ENCODE data around the gene SMYD1. TPM values are rescaled to one million over a fixed set of nuclear protein-coding genes. Genes with fewer than 3 reads are reported as not detected.

The SMYD1 gene
- total RNA-seq, 1 donor from 2014 or later: not detected

GRCh38 chr2:88096708-88097107, 29.1 kb downstream of the SMYD1 start:
- Mint-ChIP-seq H3K4me3 (no peak overlapping the region), H3K27ac (no peak overlapping the region), H3K27me3 (ENCODE audit: insufficient read depth) (peaks cover 2% of the 10 kb centered on the region), H3K36me3 (ENCODE audit: low read depth) (no peaks in the 10 kb centered on the region), H3K4me1 (ENCODE audit: low read depth) (no peaks in the 10 kb centered on the region), H3K9me3 (no peaks in the 10 kb centered on the region)
- intact Hi-C loops (cut with micrococcal nuclease): no loop called here
- no peak for DNase-seq (ENCODE audit: low spot score)

DNA sequence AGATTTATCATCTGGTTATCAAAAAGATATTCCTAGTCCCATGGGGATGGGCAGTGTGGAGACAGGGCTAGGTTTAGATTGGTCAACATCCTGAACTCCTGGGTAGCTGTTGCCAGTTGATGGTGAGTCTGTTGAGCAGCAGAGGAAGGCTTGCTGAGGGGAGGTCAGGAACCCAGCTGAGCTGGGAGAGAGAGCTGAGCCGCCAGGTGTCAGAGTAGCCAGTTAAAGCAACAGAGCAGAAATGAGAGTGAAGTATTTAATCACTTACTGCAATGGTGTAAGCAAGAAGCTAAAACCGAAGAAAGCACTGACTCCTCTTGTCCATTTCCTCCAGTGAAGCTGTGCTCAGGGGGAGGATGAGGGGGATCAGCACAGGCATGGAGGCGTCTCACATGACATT, 29.6 kb downstream of the SMYD1 start:
- Mint-ChIP-seq H3K4me1 (ENCODE audit: low read depth) (no peaks in the 10 kb centered on the region), H3K27me3 (ENCODE audit: insufficient read depth) (peaks cover 2% of the 10 kb centered on the region), H3K27ac (no peak overlapping the region), H3K36me3 (ENCODE audit: low read depth) (no peaks in the 10 kb centered on the region), H3K9me3 (no peaks in the 10 kb centered on the region), H3K4me3 (no peak overlapping the region)
- intact Hi-C loops (cut with micrococcal nuclease): no loop called here
- DNase-seq (ENCODE audit: low spot score): no peak

DNA sequence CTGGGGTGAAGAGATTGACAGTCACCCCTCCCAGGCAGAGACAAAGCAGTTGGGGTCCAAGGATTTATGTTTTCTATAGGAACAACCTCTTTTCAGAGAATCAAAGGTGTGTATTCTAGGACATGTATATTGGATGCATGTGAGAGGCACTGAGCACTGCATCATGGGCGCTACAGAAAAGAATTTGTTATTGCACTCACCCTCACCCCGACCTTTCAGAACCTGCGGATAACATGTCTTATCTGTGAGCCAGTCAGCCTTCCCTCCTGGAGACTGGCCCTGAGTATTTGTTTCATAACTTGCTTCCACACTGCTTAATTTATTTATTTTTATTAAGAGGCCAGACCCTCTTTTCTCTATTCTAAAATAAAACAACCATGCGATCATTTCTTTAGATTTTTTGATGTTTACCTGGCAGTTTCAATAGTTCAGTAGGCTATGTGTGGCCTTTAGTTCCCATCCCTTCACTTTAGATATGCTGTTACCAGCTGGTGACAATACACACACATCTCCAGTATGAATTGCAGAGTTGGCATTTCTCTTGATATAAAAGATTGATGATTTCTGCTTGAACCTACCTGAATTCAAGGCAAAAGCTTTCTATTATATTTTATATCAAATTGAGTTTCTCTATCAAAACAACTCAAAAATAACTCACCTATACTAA, 30.4 kb downstream of the SMYD1 start:
- Mint-ChIP-seq H3K4me3 (no peak overlapping the region), H3K27me3 (ENCODE audit: insufficient read depth) (peaks cover 2% of the 10 kb centered on the region), H3K27ac (no peak overlapping the region), H3K9me3 (no peaks in the 10 kb centered on the region), H3K4me1 (ENCODE audit: low read depth) (no peaks in the 10 kb centered on the region), H3K36me3 (ENCODE audit: low read depth) (no peaks in the 10 kb centered on the region)
- intact Hi-C loops (cut with micrococcal nuclease): no loop called here
- DNase-seq (ENCODE audit: low spot score): no peak

GRCh38 chr2:88098558-88098900, 30.9 kb downstream of the SMYD1 start:
- Mint-ChIP-seq H3K27ac (no peak overlapping the region), H3K27me3 (ENCODE audit: insufficient read depth) (peaks cover 2% of the 10 kb centered on the region), H3K9me3 (no peaks in the 10 kb centered on the region), H3K36me3 (ENCODE audit: low read depth) (no peaks in the 10 kb centered on the region), H3K4me1 (ENCODE audit: low read depth) (no peaks in the 10 kb centered on the region), H3K4me3 (no peak overlapping the region)
- DNase-seq (ENCODE audit: low spot score): no peak
- intact Hi-C loops (cut with micrococcal nuclease): no loop called here

DNA sequence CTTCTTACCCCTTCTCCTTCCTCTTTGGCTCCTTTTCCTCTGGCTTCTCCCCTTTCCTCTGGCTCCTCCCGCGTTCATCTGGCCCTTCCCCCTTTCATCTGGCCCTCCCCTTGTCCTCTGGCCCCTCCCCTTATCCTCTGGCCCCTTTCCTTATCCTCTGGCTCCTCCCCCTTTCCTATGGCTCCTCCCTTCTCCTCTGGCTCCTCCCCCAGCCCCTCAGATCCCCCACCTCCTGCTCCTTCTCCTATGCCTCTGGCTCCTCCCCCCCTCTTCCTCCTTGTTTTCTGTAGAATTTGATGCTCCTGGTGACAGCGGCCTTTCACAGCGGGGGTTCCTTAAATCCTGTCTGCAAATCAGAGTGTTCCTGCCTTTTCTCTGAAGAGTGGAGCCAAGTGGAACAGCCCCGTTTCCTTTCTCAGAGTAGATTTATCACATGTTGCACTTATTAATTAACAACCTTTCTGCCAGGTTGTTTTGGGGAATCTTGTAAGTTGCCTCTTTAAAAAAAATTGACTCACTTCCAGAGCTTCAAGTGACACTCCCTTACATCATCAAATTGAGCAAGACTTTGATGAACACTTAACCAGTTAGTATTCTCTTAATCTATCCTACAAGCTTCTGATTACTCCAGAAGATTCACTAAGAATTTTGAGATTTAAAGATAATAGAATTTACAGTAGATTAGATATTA, 32.3 kb downstream of the SMYD1 start:
- no peak overlapping the region for H3K4me3 Mint-ChIP-seq
- no peaks in the 10 kb centered on the region for H3K36me3 Mint-ChIP-seq (ENCODE audit: low read depth)
- no peaks in the 10 kb centered on the region for H3K4me1 Mint-ChIP-seq (ENCODE audit: low read depth)
- peaks cover 2% of the 10 kb centered on the region for H3K27me3 Mint-ChIP-seq (ENCODE audit: insufficient read depth)
- no peak for DNase-seq (ENCODE audit: low spot score)
- intact Hi-C loops (cut with micrococcal nuclease): no loop called here
- no peak overlapping the region for H3K27ac Mint-ChIP-seq
- no peaks in the 10 kb centered on the region for H3K9me3 Mint-ChIP-seq

DNA sequence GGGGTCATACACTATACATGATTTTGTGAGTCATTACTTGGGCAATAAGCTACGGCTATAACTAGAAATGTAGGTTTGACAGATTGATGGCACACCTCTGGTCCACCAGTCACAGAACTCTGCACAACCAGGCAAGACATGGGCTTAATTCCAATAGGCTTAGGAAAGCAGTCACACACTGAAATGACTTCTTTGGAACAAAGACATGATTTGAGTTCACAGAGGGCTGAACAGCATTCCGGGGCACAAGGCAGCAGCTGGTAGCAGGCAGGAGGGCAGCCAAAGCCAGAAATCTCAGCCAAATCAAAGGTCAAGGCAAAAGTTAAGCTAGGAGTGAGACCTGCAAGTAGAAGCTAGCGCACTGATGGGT, 32.8 kb downstream of the SMYD1 start:
- DNase-seq (ENCODE audit: low spot score): no peak
- intact Hi-C loops (cut with micrococcal nuclease): no loop called here
- Mint-ChIP-seq H3K36me3 (ENCODE audit: low read depth) (no peaks in the 10 kb centered on the region), H3K27ac (no peak overlapping the region), H3K4me3 (no peak overlapping the region), H3K27me3 (ENCODE audit: insufficient read depth) (peaks cover 2% of the 10 kb centered on the region), H3K4me1 (ENCODE audit: low read depth) (no peaks in the 10 kb centered on the region), H3K9me3 (no peaks in the 10 kb centered on the region)

GRCh38 chr2:88108796-88109195, 41.2 kb downstream of the SMYD1 start:
- no peaks in the 10 kb centered on the region for H3K4me1 Mint-ChIP-seq (ENCODE audit: low read depth)
- intact Hi-C loops (cut with micrococcal nuclease): no loop called here
- H3K27ac Mint-ChIP-seq: no peak overlapping the region
- DNase-seq (ENCODE audit: low spot score): no peak
- H3K4me3 Mint-ChIP-seq: no peak overlapping the region
- no peaks in the 10 kb centered on the region for H3K9me3 Mint-ChIP-seq
- no peaks in the 10 kb centered on the region for H3K36me3 Mint-ChIP-seq (ENCODE audit: low read depth)
- no peaks in the 10 kb centered on the region for H3K27me3 Mint-ChIP-seq (ENCODE audit: insufficient read depth)

DNA sequence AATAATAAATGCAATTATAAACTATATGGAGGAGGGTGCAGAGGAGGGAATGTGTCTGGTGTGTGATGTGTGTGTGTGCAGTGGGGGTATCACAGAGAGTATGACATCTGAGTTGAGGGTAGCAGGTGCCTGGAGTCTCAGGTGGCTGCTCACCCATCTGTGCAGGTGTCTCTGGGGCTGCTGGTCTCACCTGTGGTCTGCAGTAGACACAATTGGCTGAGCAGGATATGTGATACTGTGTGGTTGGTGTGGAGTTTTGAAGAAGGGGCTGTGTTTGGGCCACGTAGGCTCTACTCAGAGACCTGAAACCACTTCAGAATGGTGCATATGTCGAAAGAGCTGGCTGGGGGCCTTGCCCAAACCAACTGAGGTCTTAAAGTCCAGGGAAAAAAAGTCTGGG, 43.2 kb downstream of the SMYD1 start:
- no peaks in the 10 kb centered on the region for H3K36me3 Mint-ChIP-seq (ENCODE audit: low read depth)
- H3K27me3 Mint-ChIP-seq (ENCODE audit: insufficient read depth): peaks cover 2% of the 10 kb centered on the region
- H3K4me1 Mint-ChIP-seq (ENCODE audit: low read depth): no peaks in the 10 kb centered on the region
- intact Hi-C loops (cut with micrococcal nuclease): no loop called here
- no peak for DNase-seq (ENCODE audit: low spot score)
- H3K9me3 Mint-ChIP-seq: no peaks in the 10 kb centered on the region
- H3K27ac Mint-ChIP-seq: no peak overlapping the region
- no peak overlapping the region for H3K4me3 Mint-ChIP-seq

DNA sequence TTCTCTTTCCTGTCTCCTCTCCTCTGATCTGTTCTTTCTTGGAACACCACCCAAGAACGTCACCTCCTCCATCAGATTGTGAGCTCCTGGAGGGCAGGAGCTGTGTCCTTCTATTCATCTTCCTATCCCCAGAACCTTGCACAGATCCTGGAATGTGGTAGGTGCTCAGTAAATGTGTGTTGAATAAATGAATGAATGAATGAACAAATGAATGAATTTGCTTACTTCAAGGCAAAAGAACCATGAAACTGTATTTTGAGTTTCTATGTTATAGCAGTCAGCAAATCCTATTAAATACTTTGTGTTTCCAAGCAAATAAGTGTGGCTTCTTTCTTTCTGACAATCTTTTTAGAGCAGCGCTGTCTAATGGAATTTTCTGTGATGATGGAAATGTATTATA, 45.4 kb downstream of the SMYD1 start:
- H3K4me1 Mint-ChIP-seq (ENCODE audit: low read depth): no peaks in the 10 kb centered on the region
- no peaks in the 10 kb centered on the region for H3K36me3 Mint-ChIP-seq (ENCODE audit: low read depth)
- no peaks in the 10 kb centered on the region for H3K9me3 Mint-ChIP-seq
- peaks cover 7% of the 10 kb centered on the region for H3K27me3 Mint-ChIP-seq (ENCODE audit: insufficient read depth)
- no peak overlapping the region for H3K4me3 Mint-ChIP-seq
- no peak overlapping the region for H3K27ac Mint-ChIP-seq
- intact Hi-C loops (cut with micrococcal nuclease): no loop called here
- no peak for DNase-seq (ENCODE audit: low spot score)

GRCh38 chr2:88114889-88115288, 47.3 kb downstream of the SMYD1 start:
- H3K27me3 Mint-ChIP-seq (ENCODE audit: insufficient read depth): peaks cover 7% of the 10 kb centered on the region
- intact Hi-C loops (cut with micrococcal nuclease): no loop called here
- no peak overlapping the region for H3K4me3 Mint-ChIP-seq
- DNase-seq (ENCODE audit: low spot score): no peak
- no peaks in the 10 kb centered on the region for H3K36me3 Mint-ChIP-seq (ENCODE audit: low read depth)
- H3K9me3 Mint-ChIP-seq: no peaks in the 10 kb centered on the region
- no peak overlapping the region for H3K27ac Mint-ChIP-seq
- no peaks in the 10 kb centered on the region for H3K4me1 Mint-ChIP-seq (ENCODE audit: low read depth)

- H3K9me3 Mint-ChIP-seq: no peaks in the 10 kb centered on the region
- intact Hi-C loops (cut with micrococcal nuclease): no loop called here
- no peak overlapping the region for H3K27ac Mint-ChIP-seq
- no peaks in the 10 kb centered on the region for H3K4me1 Mint-ChIP-seq (ENCODE audit: low read depth)
- H3K36me3 Mint-ChIP-seq (ENCODE audit: low read depth): no peaks in the 10 kb centered on the region
- no peak for DNase-seq (ENCODE audit: low spot score)
- H3K4me3 Mint-ChIP-seq: no peak overlapping the region
- H3K27me3 Mint-ChIP-seq (ENCODE audit: insufficient read depth): peaks cover 11% of the 10 kb centered on the region
Measured at GRCh38 chr2:88115825-88116518, 48.3 kb downstream of the SMYD1 start.

DNA sequence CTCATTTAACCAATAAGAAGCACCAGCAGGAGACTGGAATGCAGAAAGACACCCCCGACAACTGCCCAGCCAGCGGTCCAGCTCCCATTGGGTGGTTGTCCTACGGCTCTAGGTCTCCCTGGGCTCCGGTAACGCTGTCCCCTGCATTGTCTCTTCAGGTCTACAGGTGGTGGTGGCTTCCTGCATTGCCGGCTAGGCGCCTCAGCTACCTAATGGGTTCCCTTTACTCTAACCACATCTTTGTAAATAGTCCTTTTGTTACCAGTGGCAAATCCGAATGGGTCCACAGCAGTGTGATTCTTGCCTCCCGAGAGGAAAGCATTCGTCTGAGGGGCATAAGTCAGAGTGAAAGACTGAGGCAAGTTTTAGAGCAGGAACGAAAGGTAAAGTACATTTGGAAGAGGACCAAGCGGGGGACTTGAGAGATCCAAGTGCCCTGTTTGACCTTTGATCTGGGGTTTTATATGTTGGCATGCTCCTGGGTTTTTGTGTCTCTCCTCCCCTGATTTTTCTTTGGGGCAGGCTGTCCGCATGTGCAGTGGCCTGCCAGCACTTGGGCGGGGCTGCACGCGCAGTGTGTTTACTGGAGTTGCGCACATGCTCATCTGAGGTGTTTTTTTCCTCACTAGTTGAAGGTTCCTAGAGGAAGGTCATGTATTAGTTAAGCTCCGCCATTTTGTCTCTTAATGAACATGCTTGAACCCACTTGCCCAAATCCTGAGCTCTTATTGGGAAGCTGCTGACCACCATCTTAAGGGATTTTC, 49.2 kb downstream of the SMYD1 start:
- no peak for DNase-seq (ENCODE audit: low spot score)
- H3K36me3 Mint-ChIP-seq (ENCODE audit: low read depth): no peaks in the 10 kb centered on the region
- no peaks in the 10 kb centered on the region for H3K9me3 Mint-ChIP-seq
- no peak overlapping the region for H3K27ac Mint-ChIP-seq
- peaks cover 11% of the 10 kb centered on the region for H3K27me3 Mint-ChIP-seq (ENCODE audit: insufficient read depth)
- intact Hi-C loops (cut with micrococcal nuclease): no loop called here
- H3K4me3 Mint-ChIP-seq: no peak overlapping the region
- no peaks in the 10 kb centered on the region for H3K4me1 Mint-ChIP-seq (ENCODE audit: low read depth)

DNA sequence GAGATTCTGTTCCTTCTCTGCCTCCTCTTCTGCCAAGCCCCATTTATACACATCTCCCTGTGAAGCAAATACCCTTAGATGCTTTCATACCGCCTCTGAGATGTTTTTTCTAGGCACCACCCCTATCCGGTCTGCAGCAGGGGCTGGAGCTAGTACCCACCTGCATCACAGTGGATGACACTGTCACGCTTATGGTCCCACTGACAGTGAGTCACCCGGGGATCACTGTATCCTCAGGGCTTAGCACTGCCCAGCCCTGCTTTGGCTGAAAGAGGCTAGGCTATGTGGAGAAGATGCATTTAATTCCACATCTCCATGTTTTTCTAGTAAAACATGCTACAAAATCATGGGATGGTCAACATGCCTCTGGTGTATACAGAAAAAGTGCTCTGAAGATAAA, 50.3 kb downstream of the SMYD1 start:
- Mint-ChIP-seq H3K36me3 (ENCODE audit: low read depth) (no peaks in the 10 kb centered on the region), H3K4me3 (no peak overlapping the region), H3K9me3 (no peaks in the 10 kb centered on the region), H3K27ac (no peak overlapping the region), H3K27me3 (ENCODE audit: insufficient read depth) (peaks cover 12% of the 10 kb centered on the region), H3K4me1 (ENCODE audit: low read depth) (no peaks in the 10 kb centered on the region)
- intact Hi-C loops (cut with micrococcal nuclease): no loop called here
- DNase-seq (ENCODE audit: low spot score): no peak
